Choroid plexus epithelial cell (primary cell): ENCODE measurements around the gene TRAF2.
"Not testable (repeated sequence)": the region's sequence is repeated elsewhere in the genome, so short reads cannot be mapped to it uniquely, and the experiment has no call there.

Source experiments
- DNase-seq: peaks from one replicate; pipeline ENCODE4 v3.0.0-alpha.2; 2010; ENCODE audit warnings: low read depth
- H3K4me3 ChIP-seq: 2 replicates; pipeline ENCODE4 v1.5.1; 2011; ENCODE audit warnings: low read depth, mild to moderate bottlenecking, control low read depth, low read length, moderate library complexity
- TF ChIP-seq, protein P1 (sequence below): conservative IDR thresholded peaks from 2 replicates; pipeline ENCODE4 v1.5.1; 2011; ENCODE audit warnings: low read depth, mild to moderate bottlenecking, control low read depth, inconsistent platforms, low read length, moderate library complexity

TRAF2 gene

DNA sequence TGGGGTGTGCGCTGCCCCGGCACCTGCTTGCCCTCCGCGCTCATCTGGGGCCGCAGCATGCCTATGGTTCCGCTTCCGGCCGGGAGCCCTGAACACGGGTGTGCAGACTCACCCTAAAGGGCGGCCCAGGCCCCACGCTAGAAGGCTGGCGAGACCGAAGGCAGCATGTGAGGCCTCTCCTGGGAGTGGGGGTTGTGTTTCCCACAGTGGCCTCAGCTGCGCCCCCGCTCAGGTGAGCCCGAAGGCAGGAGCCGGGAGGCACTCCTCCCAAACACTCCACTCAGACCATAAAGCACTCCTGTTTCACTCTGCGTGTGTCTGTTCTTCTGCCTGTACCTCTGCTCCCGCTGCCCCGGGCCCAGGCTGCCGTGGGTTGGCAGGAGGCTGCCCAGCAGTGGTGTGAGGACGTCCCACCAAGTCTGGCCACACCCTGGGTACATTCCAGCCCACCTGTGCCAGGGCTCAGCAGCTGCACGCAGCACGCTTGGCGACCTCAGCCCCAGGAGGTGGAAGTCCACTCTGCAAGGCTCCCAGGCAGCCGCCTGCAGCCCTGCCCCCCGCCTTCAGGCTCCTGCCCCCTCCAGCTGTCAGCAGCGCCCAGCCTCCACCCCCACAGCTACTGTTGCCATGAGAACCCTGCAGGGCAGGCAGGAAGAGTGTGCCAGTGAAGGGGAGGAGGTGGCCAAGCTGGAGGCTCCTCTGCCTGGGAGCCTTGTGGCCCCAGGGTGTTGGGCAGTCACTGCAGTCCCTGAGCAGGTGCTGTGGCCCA lies 45.3 kb upstream of the TRAF2 start:
- DNase-seq, result peak; percentile 66
- no peak overlapping the region for H3K4me3 ChIP-seq
- TF ChIP-seq, protein P1, sequence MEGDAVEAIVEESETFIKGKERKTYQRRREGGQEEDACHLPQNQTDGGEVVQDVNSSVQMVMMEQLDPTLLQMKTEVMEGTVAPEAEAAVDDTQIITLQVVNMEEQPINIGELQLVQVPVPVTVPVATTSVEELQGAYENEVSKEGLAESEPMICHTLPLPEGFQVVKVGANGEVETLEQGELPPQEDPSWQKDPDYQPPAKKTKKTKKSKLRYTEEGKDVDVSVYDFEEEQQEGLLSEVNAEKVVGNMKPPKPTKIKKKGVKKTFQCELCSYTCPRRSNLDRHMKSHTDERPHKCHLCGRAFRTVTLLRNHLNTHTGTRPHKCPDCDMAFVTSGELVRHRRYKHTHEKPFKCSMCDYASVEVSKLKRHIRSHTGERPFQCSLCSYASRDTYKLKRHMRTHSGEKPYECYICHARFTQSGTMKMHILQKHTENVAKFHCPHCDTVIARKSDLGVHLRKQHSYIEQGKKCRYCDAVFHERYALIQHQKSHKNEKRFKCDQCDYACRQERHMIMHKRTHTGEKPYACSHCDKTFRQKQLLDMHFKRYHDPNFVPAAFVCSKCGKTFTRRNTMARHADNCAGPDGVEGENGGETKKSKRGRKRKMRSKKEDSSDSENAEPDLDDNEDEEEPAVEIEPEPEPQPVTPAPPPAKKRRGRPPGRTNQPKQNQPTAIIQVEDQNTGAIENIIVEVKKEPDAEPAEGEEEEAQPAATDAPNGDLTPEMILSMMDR, result no peak

DNA sequence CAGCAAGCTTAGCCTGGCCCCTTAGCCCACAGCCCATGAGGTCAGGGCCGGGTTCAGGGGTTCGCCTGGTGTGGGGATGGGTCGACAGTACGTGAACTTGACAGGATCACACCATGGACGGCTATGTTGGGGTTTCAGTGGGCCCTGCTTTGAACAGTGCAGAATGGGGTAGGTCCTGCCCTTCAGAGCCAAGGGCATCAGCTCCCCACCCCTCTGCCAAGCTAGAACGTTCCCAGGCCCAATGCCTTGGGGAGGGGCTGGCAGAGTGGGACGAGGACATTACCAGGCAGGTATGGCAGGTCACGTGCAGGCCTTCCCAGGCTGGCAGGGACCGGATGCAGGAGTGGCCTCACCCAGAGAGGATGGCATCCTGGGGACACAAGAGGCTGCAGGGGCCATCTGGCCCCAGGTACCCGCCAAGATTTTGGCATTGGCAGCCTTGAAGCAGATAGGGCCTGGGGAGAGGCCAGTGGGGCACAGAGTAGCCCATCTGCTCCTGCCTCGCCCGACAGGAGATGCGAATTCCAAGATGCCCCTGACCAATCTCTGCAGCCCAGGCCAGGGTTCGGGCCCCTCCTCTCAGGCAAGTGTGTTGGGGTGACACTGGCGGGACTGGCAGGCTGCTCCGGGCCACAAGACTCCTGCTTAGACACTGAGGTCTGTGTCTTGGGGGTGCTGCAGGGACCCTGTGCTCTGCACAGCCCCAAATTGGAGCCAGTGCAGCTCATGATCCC lies 44.5 kb upstream of the TRAF2 start:
- not testable (repeated sequence) for H3K4me3 ChIP-seq, DNase-seq

DNA sequence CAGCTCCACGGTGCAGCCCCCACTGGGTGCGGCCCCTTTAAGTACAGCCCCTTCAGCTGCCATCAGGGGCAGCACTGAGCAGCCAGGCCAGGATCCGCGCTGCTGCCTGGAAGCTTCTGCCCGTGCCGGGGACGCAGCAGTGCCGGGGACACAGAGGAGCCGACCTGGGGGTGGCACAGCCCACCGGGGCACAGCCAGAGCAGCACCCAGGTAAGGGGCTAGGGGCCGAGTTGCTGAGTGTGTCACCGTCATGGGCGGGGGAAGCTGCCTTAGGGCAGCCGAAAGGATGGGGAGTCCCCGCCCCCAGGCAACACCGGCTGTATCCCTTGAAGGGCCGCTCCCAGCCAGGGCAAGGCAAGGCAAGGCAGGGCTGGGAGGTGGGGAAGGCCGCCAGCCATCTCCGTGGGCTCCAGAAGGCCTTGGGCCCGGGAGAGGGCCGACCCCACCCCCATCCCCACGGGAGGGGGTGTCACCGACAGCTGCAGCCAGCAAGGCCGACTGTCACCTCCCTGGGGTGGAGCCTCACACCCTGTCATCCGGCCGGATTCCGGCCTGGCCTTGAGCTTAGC lies 43.9 kb upstream of the TRAF2 start, which contains the start of gene AJM1:
AJM1 (plus strand) TSS at position 99 of the 569 bp plus-strand sequence. CDS start 1,937 bp downstream, outside the sequence.
- peak; percentile 78 for DNase-seq
- H3K4me3 ChIP-seq, result peak within 1 kb of the TSS; percentile 57
- TF ChIP-seq, protein P1, result peak; percentile 83

DNA sequence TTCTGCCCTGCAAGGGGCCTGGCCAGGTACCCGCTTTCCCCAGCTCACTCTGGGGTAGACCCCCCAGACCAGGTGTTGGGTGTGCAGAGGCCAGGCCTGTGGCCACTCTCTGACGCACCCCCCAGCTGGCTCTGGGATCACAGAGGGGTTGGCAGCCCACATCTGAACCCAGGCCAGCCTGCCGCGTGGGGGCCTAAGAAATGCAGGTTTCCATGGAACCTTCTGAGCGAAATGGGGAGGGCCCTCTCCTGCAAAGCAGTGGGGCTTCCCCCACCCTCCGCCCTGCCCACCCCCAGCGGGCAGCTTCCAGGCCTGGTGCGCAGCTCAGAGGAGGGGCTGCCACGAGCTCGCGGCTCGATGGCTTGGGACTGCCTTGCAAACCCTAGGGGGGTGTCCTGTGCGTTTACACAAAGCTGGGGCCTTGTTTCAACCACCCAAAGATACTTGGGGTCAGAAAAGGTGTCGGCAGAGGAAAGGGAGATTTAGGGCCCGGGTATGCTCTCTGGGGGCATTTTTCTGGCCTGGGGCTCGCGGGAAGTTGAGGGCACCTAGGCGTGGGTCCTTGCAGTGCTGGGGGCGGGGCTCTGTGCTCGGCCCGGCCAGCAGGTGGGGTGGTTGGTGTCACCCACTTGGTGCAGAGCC lies 43.0 kb upstream of the TRAF2 start:
- not testable (repeated sequence) for H3K4me3 ChIP-seq, DNase-seq

DNA sequence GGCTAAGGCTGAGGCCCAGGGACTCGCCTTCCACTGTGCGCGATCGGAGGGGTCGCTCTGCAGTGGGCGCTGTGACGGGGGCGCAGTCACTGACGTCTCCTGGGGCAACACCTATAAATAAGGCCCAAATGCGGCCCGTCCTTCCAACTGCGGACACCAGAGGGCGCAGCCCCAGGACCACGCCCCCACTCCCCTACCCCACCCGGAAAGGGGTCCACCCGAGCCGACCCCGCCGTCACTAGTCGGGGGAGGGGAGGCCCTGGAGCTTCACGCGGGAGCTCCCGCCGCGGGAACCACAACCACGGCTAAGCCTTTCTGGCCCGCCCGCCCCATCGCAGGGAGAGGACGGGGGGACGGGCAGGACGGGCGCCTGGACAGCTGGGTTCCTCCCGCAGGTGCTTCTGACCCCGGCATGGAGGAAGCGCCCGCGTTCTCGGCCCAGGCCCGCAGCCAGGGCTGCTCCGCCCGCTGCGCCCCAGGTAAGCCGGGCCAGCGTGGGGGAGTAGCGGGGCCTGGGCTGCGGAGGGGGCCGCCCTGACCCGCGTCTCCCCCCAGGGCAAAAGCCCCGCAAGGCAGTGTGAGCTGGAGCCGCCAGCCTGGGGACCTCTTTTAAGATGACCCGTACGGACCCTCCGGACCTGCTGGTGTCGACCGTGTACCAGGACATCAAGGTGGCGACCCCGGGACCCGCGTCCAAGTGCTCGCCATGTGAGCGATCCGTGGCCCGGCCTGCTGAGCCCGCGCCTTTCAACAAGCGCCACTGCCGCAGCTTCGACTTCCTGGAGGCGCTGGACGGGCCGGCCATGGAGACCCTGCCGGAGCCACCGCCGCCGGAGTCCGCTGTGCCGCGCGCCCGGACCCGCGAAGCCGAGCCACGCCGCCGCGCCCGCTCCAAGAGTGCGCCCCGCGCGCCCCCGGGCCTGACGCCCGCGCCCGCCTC lies 42.2 kb upstream of the TRAF2 start:
- H3K4me3 ChIP-seq, DNase-seq: not testable (repeated sequence)
- TF ChIP-seq, protein P1, result peak; percentile 54

DNA sequence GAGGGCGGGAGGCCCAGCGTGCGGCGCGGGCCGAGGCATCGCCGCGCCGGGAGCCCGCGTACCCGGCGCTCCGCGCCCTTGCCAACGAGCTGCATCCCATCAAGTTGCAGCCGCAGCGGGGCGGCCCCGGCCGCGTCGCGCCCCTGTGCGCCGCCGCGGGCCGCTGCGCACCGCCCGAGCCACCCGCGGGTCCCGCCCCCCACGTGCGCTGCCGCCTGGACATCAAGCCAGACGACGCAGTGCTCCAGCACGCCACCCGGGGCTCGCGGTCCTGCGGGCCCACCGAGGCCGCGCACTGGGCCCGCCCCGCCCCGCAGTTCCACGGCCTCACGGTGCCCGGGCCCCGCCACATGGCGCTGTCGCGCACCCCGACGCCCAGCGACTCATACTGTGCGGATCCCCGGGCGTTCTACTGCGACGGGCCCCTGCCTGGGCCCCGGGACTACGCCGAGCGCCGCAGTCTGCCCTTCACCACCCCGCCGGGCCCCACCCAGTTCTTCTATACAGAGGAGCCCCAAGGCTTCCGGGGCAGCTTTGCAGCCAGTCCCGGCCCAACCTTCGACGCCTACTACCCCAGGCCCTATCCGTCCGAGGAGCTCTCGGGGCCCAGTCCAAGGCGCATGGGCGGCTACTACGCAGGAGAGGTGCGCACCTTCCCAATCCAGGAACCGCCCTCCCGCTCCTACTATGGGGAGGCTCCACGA lies 41.4 kb upstream of the TRAF2 start:
- TF ChIP-seq, protein P1, result no peak
- DNase-seq, result no peak
- no peak overlapping the region for H3K4me3 ChIP-seq
